HCT116 (cell line): ENCODE measurements around the gene MAP3K12. TPM values are rescaled to one million over a fixed set of nuclear protein-coding genes. Genes with fewer than 3 reads are reported as not detected.

Experiments used
- ATAC-seq: fragments of 200-7000 bp; cut with Tn5 transposase; 2 replicates; pipeline ENCODE4 v1.9.1; 2020; ENCODE audit warnings: mild to moderate bottlenecking, moderate library complexity
- BruUV-seq: library from RNA; stranded (reverse); fragments of 400-500 nt; replicated peaks from 2 replicates; lab custom pipeline; 2021; lab: Mats Ljungman, UMichigan
- CTCF ChIA-PET: fragments of 300-600 bp; sonication (Branson Sonifier 250); formaldehyde crosslinking; loops from one replicate; lab custom pipeline; 2021; ENCODE audit warnings: antibody characterized with exemption; lab: Charles Lee
- POLR2A ChIA-PET: fragments of 300-600, 350-600 bp; sonication (Branson Sonifier 250); formaldehyde crosslinking; loops from one replicate; lab custom pipeline; 2021; ENCODE audit warnings: antibody characterized with exemption; lab: Charles Lee
- RAD21 ChIA-PET, 2 experiments: fragments of 300-600 bp; sonication (Branson Sonifier 250); formaldehyde crosslinking; loops; one replicate each; lab custom pipeline; 2023; ENCODE audit warnings: low total read pairs in 2 of 2; ENCODE audit not compliant: uncharacterized antibody in 2 of 2, unreplicated experiment in 2 of 2, low non-redundant PET in 1 of 2; lab: Charles Lee
- DNase-seq: peaks from one replicate; pipeline ENCODE4 v3.0.0-alpha.2; 2010; ENCODE audit warnings: low read depth, low spot score
- H2AFZ ChIP-seq: fragments of 200-600 bp; shearing (Covaris generic), sonication (generic); 2 replicates; pipeline ENCODE4 v1.6.1; 2017; ENCODE audit warnings: low read depth, mixed run types, mixed read lengths, antibody characterized with exemption, low read length; ENCODE audit not compliant: poor library complexity, severe bottlenecking
- H3K27ac ChIP-seq: 2 replicates; pipeline ENCODE4 v1.5.1; 2012; ENCODE audit warnings: low read depth, low read length
- H3K27me3 ChIP-seq: fragments of 200-600 bp; sonication (generic); 2 replicates; pipeline ENCODE4 v1.6.1; 2016; ENCODE audit warnings: mixed run types, low read length, mixed read lengths; ENCODE audit not compliant: insufficient read depth
- H3K36me3 ChIP-seq, 2 experiments: fragments of 200-500 bp in 1 of 2; fragments of 200-600 bp in 1 of 2; sonication (Bioruptor generic) in 1 of 2; sonication (generic) in 1 of 2; 2 replicates each; pipeline versions ENCODE4 v1.5.1 to v1.6.1; 2014 to 2016; ENCODE audit warnings: low read length in 2 of 2, inconsistent platforms in 1 of 2, mixed read lengths in 1 of 2, mixed run types in 1 of 2; ENCODE audit not compliant: insufficient read depth in 2 of 2, control insufficient read depth in 1 of 2
- H3K4me1 ChIP-seq, 2 experiments: fragments of 200-600 bp in 1 of 2; sonication (generic) in 1 of 2; 2 replicates each; pipeline versions ENCODE4 v1.5.1 to v1.6.1; 2012 to 2017; ENCODE audit warnings: low read length in 2 of 2, inconsistent platforms in 1 of 2, mild to moderate bottlenecking in 1 of 2, mixed read lengths in 1 of 2, mixed run types in 1 of 2, moderate library complexity in 1 of 2; ENCODE audit not compliant: insufficient read depth in 2 of 2, control insufficient read depth in 1 of 2
- H3K4me2 ChIP-seq: fragments of 200-600 bp; sonication (generic); 2 replicates; pipeline ENCODE4 v1.6.1; 2017; ENCODE audit warnings: mixed run types, low read length, mixed read lengths
- H3K4me3 ChIP-seq, 2 experiments: fragments of 200-600 bp in 1 of 2; sonication (generic) in 1 of 2; replicated peaks in 1 of 2; 2 replicates each; pipeline ENCODE4 v1.5.1; 2011 to 2016; ENCODE audit warnings: low read length in 2 of 2, control low read depth in 1 of 2, low read depth in 1 of 2, mild to moderate bottlenecking in 1 of 2, mixed read lengths in 1 of 2, mixed run types in 1 of 2
- H3K79me2 ChIP-seq: fragments of 200-600 bp; sonication (generic); 2 replicates; pipeline ENCODE4 v1.6.1; 2017; ENCODE audit warnings: mild to moderate bottlenecking, mixed run types, low read length, moderate library complexity, mixed read lengths; ENCODE audit not compliant: insufficient read depth
- H3K9ac ChIP-seq: fragments of 200-600 bp; sonication (generic); 2 replicates; pipeline ENCODE4 v1.6.1; 2016; ENCODE audit warnings: low read length, mixed read lengths
- H3K9me2 ChIP-seq: fragments of 200-600 bp; sonication (generic), shearing (Covaris generic); 2 replicates; pipeline ENCODE4 v1.6.1; 2017; ENCODE audit warnings: mixed run types, mild to moderate bottlenecking, moderate library complexity; ENCODE audit not compliant: insufficient read depth
- H3K9me3 ChIP-seq, 2 experiments: fragments of 200-500 bp in 1 of 2; fragments of 200-600 bp in 1 of 2; sonication (Bioruptor generic) in 1 of 2; sonication (generic) in 1 of 2; 2 replicates each; pipeline ENCODE4 v1.6.1; 2014 to 2017; ENCODE audit warnings: low read length in 2 of 2, mixed read lengths in 2 of 2, inconsistent platforms in 1 of 2, low read depth in 1 of 2, mild to moderate bottlenecking in 1 of 2, mixed run types in 1 of 2, moderate library complexity in 1 of 2; ENCODE audit not compliant: control insufficient read depth in 1 of 2, insufficient read depth in 1 of 2
- H4K20me1 ChIP-seq: fragments of 200-600 bp; sonication (generic), shearing (Covaris generic); 2 replicates; pipeline ENCODE4 v1.6.1; 2017; ENCODE audit warnings: mixed run types, mild to moderate bottlenecking, moderate library complexity; ENCODE audit not compliant: insufficient read depth
- CBX3 ChIP-seq: IDR thresholded peaks from 2 replicates; pipeline ENCODE4 v1.6.1; 2012; ENCODE audit warnings: low read depth
- EGR1 ChIP-seq: IDR thresholded peaks from 2 replicates; pipeline ENCODE4 v1.6.1; 2012; ENCODE audit warnings: low read depth
- ELF1 ChIP-seq: IDR thresholded peaks from 2 replicates; pipeline ENCODE4 v1.6.1; 2012; ENCODE audit warnings: low read depth, borderline replicate concordance
- EZH2 ChIP-seq: fragments of 200-600 bp; sonication (generic); IDR thresholded peaks from 2 replicates; pipeline ENCODE4 v1.6.1; 2017; ENCODE audit warnings: antibody characterized with exemption, mixed run types
- FOSL1 ChIP-seq: IDR thresholded peaks from 2 replicates; pipeline ENCODE4 v1.6.1; 2012; ENCODE audit warnings: low read depth
- JUND ChIP-seq: IDR thresholded peaks from 2 replicates; pipeline ENCODE4 v1.6.1; 2012
- POLR2AphosphoS5 ChIP-seq: IDR thresholded peaks from 2 replicates; pipeline ENCODE4 v1.6.1; 2011; ENCODE audit warnings: mild to moderate bottlenecking, low read depth, low read length, moderate library complexity
- RAD21 ChIP-seq: IDR thresholded peaks from 2 replicates; pipeline ENCODE4 v1.6.1; 2012; ENCODE audit warnings: low read depth, mild to moderate bottlenecking
- SIN3A ChIP-seq: IDR thresholded peaks from 2 replicates; pipeline ENCODE4 v1.6.1; 2012; ENCODE audit warnings: low read depth
- SP1 ChIP-seq: IDR thresholded peaks from 2 replicates; pipeline ENCODE4 v1.6.1; 2012; ENCODE audit warnings: low read depth
- SRF ChIP-seq: IDR thresholded peaks from 2 replicates; pipeline ENCODE4 v1.6.1; 2012; ENCODE audit warnings: low read depth
- TCF7L2 ChIP-seq: IDR thresholded peaks from 2 replicates; pipeline ENCODE4 v1.7.0; 2011; ENCODE audit warnings: borderline replicate concordance, inconsistent platforms; ENCODE audit not compliant: insufficient read depth, insufficient read length; ENCODE audit errors: extremely low read depth
- YY1 ChIP-seq: IDR thresholded peaks from 2 replicates; pipeline ENCODE4 v1.6.1; 2011; ENCODE audit warnings: low read length, low read depth, moderate library complexity, mild to moderate bottlenecking; ENCODE audit not compliant: insufficient replicate concordance; ENCODE audit errors: extremely low read depth
- ZFX ChIP-seq: fragments of 450-650 bp; IDR thresholded peaks from 2 replicates; pipeline ENCODE4 v1.6.1; 2017
- ZNF274 ChIP-seq: fragments of 200-500 bp; sonication (Bioruptor generic); IDR thresholded peaks from 2 replicates; pipeline ENCODE4 v1.6.1; 2014; ENCODE audit warnings: mild to moderate bottlenecking, low read depth, low read length, inconsistent platforms
- intact Hi-C: fragments of 100-400 bp; cut with micrococcal nuclease; formaldehyde crosslinking; loops from 2 replicates; pipeline ENCODE4 v1.10.0; 2022
- total RNA-seq: library from RNA; stranded (reverse); gene quantifications from one replicate; pipeline ENCODE4 v1.2.1, GENCODE V29; 2021; ENCODE audit not compliant: unreplicated experiment
- TF ChIP-seq, protein P1 (sequence below): IDR thresholded peaks from 2 replicates; pipeline ENCODE4 v1.6.1; 2012; ENCODE audit warnings: low read depth
- TF ChIP-seq, protein P2 (sequence below), 3 experiments: fragments of 200-600 bp in 1 of 3; sonication (generic) in 1 of 3; IDR thresholded peaks in 2 of 3; conservative IDR thresholded peaks in 1 of 3; 2 replicates each; pipeline ENCODE4 v1.5.1; 2012 to 2017; ENCODE audit warnings: low read depth in 2 of 3, low read length in 2 of 3, antibody characterized with exemption in 1 of 3, borderline replicate concordance in 1 of 3, control low read depth in 1 of 3, mild to moderate bottlenecking in 1 of 3, mixed read lengths in 1 of 3, mixed run types in 1 of 3, moderate library complexity in 1 of 3; ENCODE audit not compliant: insufficient read depth in 1 of 3
- TF ChIP-seq, protein P3 (sequence below): IDR thresholded peaks from 2 replicates; pipeline ENCODE4 v1.6.1; 2012
- TF ChIP-seq, protein P4 (sequence below): IDR thresholded peaks from 2 replicates; pipeline ENCODE4 v1.6.1; 2012
- TF ChIP-seq, protein P5 (sequence below): IDR thresholded peaks from 2 replicates; pipeline ENCODE4 v1.6.1; 2011; ENCODE audit warnings: mild to moderate bottlenecking, low read length, moderate library complexity; ENCODE audit not compliant: insufficient replicate concordance; ENCODE audit errors: extremely low read depth

The MAP3K12 gene
- total RNA-seq, 1 experiment from 2014 or later, result 16.3 TPM

DNA sequence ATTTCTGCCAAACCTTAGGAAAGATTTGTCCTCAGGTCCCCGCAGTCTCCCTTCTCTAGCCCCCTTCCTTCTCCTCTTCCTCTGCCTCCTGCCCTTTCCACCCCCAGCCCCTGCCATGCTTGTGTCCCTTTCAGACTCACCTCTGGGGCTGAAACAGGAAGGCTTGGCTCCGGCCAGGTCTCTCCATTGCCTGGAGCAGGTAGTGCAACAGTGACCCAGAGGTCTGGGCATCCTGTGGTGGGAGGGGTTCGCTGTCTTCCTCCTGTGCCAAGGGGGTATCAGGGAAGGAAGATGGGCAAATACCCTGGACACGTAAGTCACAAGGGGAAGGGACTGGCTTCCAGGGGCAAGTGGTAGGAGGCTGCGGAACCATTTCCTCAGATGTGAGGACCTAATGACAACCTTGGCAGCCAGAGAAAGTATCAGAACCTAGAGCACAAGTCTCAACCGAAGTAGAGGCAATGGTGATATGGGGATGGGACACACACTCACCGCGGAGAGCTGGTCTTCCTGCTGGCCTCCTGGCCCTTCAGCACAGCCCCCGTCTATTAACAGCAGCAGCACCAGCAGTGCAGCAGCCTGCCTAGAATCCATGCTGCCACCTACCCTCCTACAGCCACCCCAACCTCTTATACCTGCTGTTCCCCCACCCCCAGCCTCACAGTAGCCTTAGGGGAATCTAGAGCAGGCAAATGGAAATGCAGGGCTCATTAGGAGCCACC is 7.8 kb upstream of the MAP3K12 start, which contains the start of gene NPFF:
TSS of gene NPFF (minus strand) at position 604 of the 722 bp plus-strand sequence. CDS start at position 594, 10 bp downstream.
- H3K27me3 ChIP-seq, result no peaks in the 10 kb centered on the region
- H3K4me3 ChIP-seq, result no peak within 1 kb of the TSS
- peaks cover 10% of the 10 kb centered on the region for H3K79me2 ChIP-seq
- H3K9me3 ChIP-seq, result no peaks in the 10 kb centered on the region
- H3K9ac ChIP-seq, result no peak within 1 kb of the TSS
- H3K9me2 ChIP-seq, result no peaks in the 10 kb centered on the region
- intact Hi-C loops, result no loop called here
- no peak for ATAC-seq
- no peak within 1 kb of the TSS for H3K4me2 ChIP-seq
- H4K20me1 ChIP-seq, result no peaks in the 10 kb centered on the region
- RAD21 ChIA-PET, result no interaction called here
- no TSS peak for BruUV-seq
- H3K36me3 ChIP-seq, result peaks cover 5 to 9% of the 10 kb centered on the region in 2 experiments; a peak in 3 of 4 replicates
- peaks cover 3 to 12% of the 10 kb centered on the region in 2 experiments for H3K4me1 ChIP-seq
- TF ChIP-seq, protein P1, sequence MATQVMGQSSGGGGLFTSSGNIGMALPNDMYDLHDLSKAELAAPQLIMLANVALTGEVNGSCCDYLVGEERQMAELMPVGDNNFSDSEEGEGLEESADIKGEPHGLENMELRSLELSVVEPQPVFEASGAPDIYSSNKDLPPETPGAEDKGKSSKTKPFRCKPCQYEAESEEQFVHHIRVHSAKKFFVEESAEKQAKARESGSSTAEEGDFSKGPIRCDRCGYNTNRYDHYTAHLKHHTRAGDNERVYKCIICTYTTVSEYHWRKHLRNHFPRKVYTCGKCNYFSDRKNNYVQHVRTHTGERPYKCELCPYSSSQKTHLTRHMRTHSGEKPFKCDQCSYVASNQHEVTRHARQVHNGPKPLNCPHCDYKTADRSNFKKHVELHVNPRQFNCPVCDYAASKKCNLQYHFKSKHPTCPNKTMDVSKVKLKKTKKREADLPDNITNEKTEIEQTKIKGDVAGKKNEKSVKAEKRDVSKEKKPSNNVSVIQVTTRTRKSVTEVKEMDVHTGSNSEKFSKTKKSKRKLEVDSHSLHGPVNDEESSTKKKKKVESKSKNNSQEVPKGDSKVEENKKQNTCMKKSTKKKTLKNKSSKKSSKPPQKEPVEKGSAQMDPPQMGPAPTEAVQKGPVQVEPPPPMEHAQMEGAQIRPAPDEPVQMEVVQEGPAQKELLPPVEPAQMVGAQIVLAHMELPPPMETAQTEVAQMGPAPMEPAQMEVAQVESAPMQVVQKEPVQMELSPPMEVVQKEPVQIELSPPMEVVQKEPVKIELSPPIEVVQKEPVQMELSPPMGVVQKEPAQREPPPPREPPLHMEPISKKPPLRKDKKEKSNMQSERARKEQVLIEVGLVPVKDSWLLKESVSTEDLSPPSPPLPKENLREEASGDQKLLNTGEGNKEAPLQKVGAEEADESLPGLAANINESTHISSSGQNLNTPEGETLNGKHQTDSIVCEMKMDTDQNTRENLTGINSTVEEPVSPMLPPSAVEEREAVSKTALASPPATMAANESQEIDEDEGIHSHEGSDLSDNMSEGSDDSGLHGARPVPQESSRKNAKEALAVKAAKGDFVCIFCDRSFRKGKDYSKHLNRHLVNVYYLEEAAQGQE, result no peak
- TF ChIP-seq SP1 (no peak), YY1 (no peak), JUND (no peak), RAD21 (no peak), TCF7L2 (no peak), ELF1 (no peak), POLR2AphosphoS5 (no peak), SIN3A (no peak), EGR1 (no peak), ZFX (no peak), CBX3 (no peak), ZNF274 (no peak), FOSL1 (no peak), EZH2 (no peak), SRF (no peak)
- TF ChIP-seq, protein P2, sequence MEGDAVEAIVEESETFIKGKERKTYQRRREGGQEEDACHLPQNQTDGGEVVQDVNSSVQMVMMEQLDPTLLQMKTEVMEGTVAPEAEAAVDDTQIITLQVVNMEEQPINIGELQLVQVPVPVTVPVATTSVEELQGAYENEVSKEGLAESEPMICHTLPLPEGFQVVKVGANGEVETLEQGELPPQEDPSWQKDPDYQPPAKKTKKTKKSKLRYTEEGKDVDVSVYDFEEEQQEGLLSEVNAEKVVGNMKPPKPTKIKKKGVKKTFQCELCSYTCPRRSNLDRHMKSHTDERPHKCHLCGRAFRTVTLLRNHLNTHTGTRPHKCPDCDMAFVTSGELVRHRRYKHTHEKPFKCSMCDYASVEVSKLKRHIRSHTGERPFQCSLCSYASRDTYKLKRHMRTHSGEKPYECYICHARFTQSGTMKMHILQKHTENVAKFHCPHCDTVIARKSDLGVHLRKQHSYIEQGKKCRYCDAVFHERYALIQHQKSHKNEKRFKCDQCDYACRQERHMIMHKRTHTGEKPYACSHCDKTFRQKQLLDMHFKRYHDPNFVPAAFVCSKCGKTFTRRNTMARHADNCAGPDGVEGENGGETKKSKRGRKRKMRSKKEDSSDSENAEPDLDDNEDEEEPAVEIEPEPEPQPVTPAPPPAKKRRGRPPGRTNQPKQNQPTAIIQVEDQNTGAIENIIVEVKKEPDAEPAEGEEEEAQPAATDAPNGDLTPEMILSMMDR (IDR thresholded peaks at IDR 0.05 in 2 of 3, conservative IDR thresholded peaks at IDR 0.05 in 1 of 3; ENCODE audit: borderline replicate concordance in 1 of 3, insufficient read depth in 1 of 3, low read depth in 2 of 3, low read length in 2 of 3), result no peak
- TF ChIP-seq, protein P3, sequence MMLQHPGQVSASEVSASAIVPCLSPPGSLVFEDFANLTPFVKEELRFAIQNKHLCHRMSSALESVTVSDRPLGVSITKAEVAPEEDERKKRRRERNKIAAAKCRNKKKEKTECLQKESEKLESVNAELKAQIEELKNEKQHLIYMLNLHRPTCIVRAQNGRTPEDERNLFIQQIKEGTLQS, result no peak
- TF ChIP-seq, protein P4, sequence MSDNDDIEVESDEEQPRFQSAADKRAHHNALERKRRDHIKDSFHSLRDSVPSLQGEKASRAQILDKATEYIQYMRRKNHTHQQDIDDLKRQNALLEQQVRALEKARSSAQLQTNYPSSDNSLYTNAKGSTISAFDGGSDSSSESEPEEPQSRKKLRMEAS, result no peak
- TF ChIP-seq, protein P5, sequence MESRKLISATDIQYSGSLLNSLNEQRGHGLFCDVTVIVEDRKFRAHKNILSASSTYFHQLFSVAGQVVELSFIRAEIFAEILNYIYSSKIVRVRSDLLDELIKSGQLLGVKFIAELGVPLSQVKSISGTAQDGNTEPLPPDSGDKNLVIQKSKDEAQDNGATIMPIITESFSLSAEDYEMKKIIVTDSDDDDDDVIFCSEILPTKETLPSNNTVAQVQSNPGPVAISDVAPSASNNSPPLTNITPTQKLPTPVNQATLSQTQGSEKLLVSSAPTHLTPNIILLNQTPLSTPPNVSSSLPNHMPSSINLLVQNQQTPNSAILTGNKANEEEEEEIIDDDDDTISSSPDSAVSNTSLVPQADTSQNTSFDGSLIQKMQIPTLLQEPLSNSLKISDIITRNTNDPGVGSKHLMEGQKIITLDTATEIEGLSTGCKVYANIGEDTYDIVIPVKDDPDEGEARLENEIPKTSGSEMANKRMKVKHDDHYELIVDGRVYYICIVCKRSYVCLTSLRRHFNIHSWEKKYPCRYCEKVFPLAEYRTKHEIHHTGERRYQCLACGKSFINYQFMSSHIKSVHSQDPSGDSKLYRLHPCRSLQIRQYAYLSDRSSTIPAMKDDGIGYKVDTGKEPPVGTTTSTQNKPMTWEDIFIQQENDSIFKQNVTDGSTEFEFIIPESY, result no peak
- TF ChIP-seq, all 23 proteins: peak for 0
- Histone ChIP-seq H3K27ac (no peak within 1 kb of the TSS), H2AFZ (no peak within 1 kb of the TSS)
- ChIA-PET CTCF (interaction anchor here (2.8 kb wide), 1 partner anchor 180 kb away, joined by 14 read pairs; no protein-coding TSS in a partner anchor), POLR2A (no interaction called here)
- DNase-seq, result no peak
